GM12873 (cell line): ENCODE data around the gene XRCC2.

Experiments used
- TF ChIP-seq, protein P1 (sequence below): IDR thresholded peaks from 2 replicates; pipeline ENCODE4 v1.5.1; 2012; ENCODE audit warnings: low read depth, mild to moderate bottlenecking, moderate library complexity, low read length, control low read depth; ENCODE audit not compliant: insufficient read depth; ENCODE audit errors: missing control alignments

XRCC2 gene

DNA sequence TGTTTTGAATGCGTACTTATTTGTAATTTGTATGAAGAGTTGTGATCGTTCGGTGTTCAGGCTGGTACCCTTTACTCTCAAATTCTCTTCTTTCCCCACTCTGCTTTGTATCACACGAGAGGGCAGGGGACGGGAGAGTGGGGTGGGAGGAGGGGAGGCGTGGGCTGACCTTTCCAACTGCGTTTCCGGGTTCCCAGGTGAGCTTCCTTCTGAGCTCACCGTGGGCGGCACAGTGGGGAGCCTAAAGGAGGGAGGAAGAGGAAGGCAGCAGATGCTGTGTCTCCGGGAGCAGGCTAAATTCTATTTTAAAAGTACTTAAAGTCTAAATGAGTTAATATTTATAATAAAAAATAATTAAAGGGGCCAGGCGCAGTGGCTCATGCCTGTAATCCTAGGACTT is 7.4 kb upstream of the XRCC2 start:
- TF ChIP-seq, protein P1, sequence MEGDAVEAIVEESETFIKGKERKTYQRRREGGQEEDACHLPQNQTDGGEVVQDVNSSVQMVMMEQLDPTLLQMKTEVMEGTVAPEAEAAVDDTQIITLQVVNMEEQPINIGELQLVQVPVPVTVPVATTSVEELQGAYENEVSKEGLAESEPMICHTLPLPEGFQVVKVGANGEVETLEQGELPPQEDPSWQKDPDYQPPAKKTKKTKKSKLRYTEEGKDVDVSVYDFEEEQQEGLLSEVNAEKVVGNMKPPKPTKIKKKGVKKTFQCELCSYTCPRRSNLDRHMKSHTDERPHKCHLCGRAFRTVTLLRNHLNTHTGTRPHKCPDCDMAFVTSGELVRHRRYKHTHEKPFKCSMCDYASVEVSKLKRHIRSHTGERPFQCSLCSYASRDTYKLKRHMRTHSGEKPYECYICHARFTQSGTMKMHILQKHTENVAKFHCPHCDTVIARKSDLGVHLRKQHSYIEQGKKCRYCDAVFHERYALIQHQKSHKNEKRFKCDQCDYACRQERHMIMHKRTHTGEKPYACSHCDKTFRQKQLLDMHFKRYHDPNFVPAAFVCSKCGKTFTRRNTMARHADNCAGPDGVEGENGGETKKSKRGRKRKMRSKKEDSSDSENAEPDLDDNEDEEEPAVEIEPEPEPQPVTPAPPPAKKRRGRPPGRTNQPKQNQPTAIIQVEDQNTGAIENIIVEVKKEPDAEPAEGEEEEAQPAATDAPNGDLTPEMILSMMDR: no peak

- TF ChIP-seq, protein P1: no peak
These were observed 2.1 kb upstream of the XRCC2 start for GRCh38 chr7:152677808-152678670.

DNA sequence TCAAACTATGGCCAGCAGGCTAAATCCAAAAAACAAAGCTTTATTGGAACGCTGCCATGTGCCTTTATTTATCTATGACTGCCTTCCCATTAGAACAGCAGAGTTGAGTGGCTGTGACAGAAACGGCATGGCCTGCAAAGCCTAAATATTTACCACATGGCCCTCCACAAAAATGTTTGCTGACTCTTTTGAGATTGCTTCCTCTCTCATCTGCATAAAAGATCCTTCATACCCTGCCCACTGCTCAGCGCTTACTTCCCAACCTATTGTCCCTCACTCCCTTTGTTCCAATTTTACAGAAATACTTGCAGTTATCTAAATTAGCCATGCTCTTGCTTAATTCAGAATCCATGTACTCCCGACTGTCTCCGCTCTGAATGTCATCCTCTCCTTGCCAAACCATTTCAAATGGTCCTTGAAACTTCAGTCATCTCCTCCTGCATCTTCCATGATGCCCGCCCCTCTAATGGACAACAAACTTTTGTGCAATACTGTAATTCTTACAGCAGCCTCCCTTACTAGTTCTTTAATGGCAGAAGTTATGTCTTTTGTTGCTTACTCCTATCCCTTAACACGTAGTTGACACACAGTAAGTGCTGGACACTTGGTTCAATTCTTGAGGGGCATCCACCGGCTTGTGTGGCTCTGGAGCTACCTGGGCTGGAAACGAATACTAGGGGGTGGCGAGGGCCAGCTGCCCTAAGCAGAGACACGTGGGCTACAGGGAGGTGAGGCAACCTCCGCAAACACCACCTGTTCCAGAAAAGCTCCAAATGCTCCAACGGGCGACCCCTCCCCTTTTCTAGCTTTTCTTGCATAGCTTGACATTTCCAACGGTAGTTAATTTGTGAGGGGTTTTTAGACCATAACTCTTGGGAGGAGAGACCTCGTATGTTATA is 832 bp downstream of the XRCC2 start:
- TF ChIP-seq, protein P1: no peak

- TF ChIP-seq, protein P1: no peak
These were observed 2.0 kb downstream of the XRCC2 start for GRCh38 chr7:152673897-152674296.

DNA sequence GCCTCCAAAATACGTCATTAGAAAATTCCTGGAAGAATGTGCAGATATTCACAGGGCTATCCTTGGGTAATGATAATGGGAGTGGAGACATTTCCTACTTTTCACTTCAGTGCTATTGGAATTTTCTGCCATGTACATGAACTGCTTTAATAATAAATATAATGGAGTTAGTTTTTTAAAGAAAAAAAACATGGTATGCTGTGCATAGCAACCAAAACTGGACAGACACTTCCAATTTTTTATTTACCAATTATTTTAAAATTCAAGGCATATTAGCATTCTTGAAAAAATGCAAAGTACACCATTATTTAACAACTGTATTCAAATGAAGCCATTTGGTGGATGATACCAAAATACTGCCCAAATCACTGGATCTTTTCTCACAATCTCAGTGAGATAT is 3.3 kb downstream of the XRCC2 start:
- TF ChIP-seq, protein P1: no peak

GRCh38 chr7:152669758-152670157 is 6.2 kb downstream of the XRCC2 start:
- TF ChIP-seq, protein P1: no peak

- TF ChIP-seq, protein P1: no peak
These were observed 7.0 kb downstream of the XRCC2 start for GRCh38 chr7:152668975-152669374.
